HG02759 (cell line): Measurements from ENCODE around the gene HMGCLL1.

Source experiments
- ATAC-seq: cut with Tn5 transposase; IDR thresholded peaks from one replicate; pipeline ENCODE4 v1.9.1; 2021; ENCODE audit warnings: mild to moderate bottlenecking, moderate library complexity; ENCODE audit not compliant: unreplicated experiment

Gene HMGCLL1

DNA sequence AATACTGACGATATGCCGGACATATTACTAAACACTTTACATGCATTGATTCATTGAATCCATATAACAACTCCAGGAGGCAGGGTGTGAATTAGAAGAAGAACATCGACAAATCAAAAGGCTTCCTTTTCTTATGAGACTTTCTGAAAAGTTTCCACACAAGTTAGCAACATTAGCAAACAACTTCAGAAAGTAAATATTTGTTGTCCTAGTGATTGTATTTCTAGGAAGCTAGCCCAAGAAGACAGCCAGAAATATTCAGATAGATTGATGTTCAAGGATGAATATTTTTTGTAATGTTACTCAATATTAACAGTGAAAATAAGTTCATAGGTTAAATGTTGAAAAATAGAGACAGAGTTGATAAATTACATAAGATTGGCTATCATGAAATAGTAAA is 131.1 kb downstream of the HMGCLL1 start:
- ATAC-seq: no peak

DNA sequence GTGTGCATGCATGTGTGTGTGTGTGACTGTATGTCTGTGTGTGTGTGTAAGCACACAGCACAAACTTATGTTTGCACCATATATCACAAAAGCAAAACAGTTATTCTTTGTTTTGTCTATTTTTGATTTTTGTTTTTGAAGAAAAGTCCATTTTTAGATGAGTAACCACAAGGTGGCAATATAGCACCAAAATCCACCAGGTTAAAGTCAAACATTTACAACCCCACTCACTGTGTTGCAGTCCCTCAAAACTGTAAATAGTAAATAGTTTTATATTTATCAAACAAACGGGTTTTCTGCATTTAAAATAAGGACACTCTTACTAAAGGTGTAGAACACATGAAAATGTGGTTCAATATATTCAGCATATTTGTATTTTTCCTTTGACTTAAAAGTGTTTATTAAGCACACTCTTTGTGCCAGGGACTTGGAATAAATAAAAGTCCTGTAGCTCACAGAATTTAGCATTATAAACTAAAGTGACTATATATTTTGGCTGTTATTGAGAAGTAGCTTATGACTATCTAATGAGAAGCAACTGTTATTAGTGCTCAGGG is 133.3 kb downstream of the HMGCLL1 start:
- ATAC-seq: no peak

DNA sequence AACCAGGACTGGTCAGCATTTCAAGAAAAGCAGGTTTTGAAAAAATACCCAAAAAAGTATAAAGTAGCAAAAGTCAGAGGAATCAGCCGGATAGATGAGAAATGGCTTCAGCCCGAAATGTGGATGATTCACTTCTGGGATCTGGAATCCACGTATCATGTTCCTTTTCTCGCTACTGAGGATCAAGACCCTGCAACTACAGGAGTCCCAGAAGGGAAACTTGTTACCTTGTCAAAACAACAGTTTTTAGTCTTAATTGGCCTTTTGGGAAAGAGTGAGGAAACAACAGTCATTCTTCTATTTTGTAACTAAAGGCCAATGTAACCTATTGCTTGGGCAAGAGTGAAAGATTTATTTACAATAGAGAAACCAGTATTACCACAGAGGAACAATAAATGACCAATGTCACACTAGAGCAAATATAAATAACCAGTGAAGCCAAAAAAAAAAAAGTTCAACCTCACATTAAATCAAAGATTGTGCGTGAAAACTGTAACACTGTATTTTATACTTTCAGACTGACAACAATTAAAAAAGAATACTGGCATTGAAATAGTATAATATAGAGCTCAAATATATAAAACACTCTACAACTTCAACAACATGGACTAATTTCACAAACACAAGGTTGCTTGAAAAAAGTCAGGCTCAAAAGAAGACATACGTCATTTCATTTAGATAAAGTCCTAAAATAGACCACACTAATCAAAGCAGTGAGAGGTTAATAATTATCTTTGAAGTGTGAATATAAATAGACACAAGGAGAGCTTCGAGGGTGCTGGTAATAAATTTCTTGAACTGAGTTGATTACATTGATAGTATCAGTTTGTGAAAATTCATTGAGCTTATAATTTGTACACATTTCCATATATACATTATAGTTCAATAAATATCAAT is 135.5 kb downstream of the HMGCLL1 start:
- ATAC-seq: no peak

DNA sequence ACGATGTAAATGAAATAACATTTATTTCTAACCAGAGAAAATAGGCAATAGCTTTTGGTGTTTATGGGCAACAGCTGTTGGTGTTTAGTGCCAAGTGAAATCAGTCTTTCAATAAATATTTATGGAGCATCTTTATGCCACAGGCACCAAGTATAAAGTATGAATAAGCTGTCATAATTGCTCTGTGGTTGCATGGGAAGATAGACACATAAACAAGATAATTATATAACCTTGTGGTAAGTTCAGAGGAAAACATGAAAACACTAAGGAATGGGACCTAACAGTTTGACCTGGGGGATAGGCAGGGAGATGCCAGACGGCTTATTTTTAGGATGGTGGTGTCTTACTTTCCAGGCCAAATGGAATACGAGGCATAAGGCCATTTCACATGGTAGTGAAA is 140.8 kb downstream of the HMGCLL1 start:
- no peak for ATAC-seq

- no peak for ATAC-seq
These were observed 141.9 kb downstream of the HMGCLL1 start for GRCh38 chr6:55437141-55437540.

DNA sequence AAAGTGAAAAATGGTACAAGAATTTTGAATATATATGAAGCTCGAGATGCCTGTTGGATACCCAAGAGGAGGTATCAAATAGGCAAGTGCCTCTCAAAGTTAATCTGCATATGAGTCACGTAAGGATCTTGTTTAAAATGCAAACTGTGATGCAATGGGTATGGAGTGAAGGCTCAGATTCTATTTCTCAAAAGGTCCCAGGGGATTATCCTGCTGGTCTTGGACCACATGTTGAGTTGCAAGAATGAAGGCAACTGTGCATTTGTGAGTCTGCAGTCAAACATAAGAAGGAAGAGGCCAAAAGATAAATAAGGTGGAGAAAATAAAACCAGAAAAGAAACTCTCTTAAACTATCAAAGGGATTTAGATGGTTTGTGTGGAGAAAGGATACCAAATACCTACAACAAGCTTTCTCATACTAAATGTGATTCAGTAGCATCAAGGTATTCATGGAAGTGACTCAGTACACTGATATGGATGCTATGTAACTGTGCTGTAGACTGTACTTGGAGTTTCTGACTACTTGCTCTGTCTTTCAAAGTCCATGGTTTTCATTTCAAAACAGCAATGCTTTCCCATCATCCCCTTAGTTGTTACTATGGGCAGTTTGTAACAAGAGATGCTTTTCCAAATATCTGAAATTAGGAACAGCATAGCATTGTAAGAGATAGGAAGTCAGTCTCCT is 145.4 kb downstream of the HMGCLL1 start:
- no peak for ATAC-seq

DNA sequence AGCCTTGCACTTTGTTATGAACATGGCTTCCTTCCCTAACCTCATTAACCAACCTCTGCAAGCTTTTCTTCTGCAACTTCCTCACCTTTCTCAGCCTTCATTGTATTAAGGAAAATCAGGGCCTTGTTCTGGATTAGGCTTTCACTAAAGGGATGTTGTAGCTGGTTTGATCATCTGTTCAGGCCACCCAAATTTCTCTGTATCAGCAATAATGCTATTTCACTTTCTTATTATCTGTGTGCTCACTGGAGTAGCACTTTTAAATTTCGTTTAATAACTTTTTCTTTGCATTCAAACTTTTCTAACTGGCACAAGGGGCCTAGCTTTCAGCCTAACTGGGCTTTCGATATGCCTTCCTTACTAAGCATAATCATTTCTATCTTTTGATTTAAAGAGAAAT is 155.1 kb downstream of the HMGCLL1 start:
- ATAC-seq: no peak

GRCh38 chr6:55410674-55411073 is 168.3 kb downstream of the HMGCLL1 start:
- no peak for ATAC-seq

- ATAC-seq: no peak
These were observed 173.3 kb downstream of the HMGCLL1 start for GRCh38 chr6:55405474-55406235.

DNA sequence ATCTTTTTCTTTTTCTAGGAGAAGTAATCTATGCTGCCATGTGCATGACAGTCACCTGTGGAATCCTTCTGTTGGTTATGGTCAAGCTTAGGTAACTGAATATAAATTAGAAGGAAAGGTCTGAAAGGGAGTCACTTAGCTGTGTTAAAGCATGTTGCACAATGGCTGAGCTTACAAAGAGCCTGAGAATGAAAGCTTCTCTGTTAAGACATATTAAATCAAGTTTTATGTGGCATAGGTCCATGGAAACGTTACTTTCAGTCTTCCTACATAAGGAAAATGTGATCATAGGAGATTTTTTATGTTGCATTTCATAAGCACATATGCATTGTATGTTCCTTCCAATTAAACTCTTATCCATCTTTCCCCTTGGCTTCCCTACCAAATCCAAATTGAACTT is 179.6 kb downstream of the HMGCLL1 start:
- no peak for ATAC-seq

GRCh38 chr6:55397986-55398385 is 181.0 kb downstream of the HMGCLL1 start:
- ATAC-seq: no peak

DNA sequence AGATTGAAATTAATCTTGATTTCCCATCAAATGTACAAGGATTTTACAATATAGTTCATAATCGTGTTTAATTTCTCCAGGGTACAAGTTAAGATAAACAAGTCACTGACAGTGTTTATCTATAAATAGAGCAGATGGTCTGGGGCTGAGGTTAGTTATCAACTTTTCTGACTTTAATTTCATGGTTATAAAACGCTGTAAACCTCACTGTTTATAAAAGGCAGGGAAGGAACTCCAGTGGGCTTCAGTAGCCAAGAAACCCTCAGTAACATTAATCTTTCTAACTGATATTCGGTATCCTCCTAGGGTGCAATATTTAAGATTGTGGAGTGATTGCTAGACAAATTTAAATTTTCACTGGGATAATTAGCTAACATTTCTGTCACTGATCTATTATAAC is 183.1 kb downstream of the HMGCLL1 start:
- ATAC-seq: no peak

DNA sequence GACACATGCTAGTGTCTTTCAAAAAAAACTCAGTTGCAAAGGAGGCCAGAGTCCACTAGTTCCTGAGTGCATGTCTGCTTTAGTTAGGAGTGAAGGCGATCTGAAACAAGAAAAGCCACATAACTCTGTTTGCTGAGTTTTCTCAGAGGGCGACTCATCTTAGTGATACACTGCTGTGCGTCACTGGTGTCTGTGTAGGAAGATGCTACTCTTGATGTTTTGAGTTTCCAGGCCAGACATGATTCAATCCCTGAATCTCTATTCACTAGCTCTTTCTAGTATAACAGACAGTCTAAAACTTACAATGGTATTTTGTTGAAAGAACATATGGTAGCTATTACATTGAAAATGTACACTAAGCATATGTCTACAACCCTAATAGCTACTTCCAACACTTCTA is 190.8 kb downstream of the HMGCLL1 start:
- no peak for ATAC-seq
